A673 (cell line): ENCODE data around the gene CACNG5. TPM values are rescaled to one million over a fixed set of nuclear protein-coding genes. Genes with fewer than 3 reads are reported as not detected.

ENCODE experiments used
- BruUV-seq: library from RNA; stranded (reverse); fragments of 400-500 nt; replicated peaks from 2 replicates; lab custom pipeline; 2021; lab: Mats Ljungman, UMichigan
- CTCF ChIA-PET: fragments of 300-600 bp; sonication (Branson Sonifier 250); formaldehyde crosslinking; loops from one replicate; lab custom pipeline; 2022; ENCODE audit warnings: antibody characterized with exemption; lab: Charles Lee
- POLR2A ChIA-PET: fragments of 300-600 bp; sonication (Branson Sonifier 250); formaldehyde crosslinking; loops from one replicate; lab custom pipeline; 2022; ENCODE audit warnings: antibody characterized with exemption; ENCODE audit not compliant: low non-redundant PET; lab: Charles Lee
- DNase-seq: peaks from one replicate; pipeline ENCODE4 v3.0.0-alpha.2; 2015; ENCODE audit warnings: low spot score
- H3K27ac ChIP-seq: fragments of 200-600 bp; sonication (generic); 2 replicates; pipeline ENCODE4 v1.5.1; 2016; ENCODE audit warnings: mixed run types, low read depth, mild to moderate bottlenecking, mixed read lengths, antibody characterized with exemption, low read length; ENCODE audit not compliant: poor library complexity, severe bottlenecking
- H3K27me3 ChIP-seq: fragments of 200-600 bp; sonication (generic); replicated peaks from 2 replicates; pipeline ENCODE4 v1.6.1; 2017; ENCODE audit warnings: mixed run types, low read depth, mild to moderate bottlenecking, mixed read lengths, antibody characterized with exemption, low read length; ENCODE audit not compliant: insufficient read depth, poor library complexity
- H3K36me3 ChIP-seq: fragments of 200-600 bp; sonication (generic); 2 replicates; pipeline ENCODE4 v1.6.1; 2016; ENCODE audit warnings: mixed run types, mild to moderate bottlenecking, mixed read lengths, antibody characterized with exemption, low read length; ENCODE audit not compliant: insufficient read depth, poor library complexity, severe bottlenecking
- H3K4me1 ChIP-seq: fragments of 200-600 bp; sonication (generic); 2 replicates; pipeline ENCODE4 v1.6.1; 2017; ENCODE audit warnings: mixed run types, mild to moderate bottlenecking, mixed read lengths, antibody characterized with exemption, low read length; ENCODE audit not compliant: insufficient read depth, poor library complexity, severe bottlenecking
- H3K4me3 ChIP-seq: fragments of 200-600 bp; sonication (generic); 2 replicates; pipeline ENCODE4 v1.5.1; 2016; ENCODE audit warnings: low read depth, mixed run types, mild to moderate bottlenecking, mixed read lengths, low read length; ENCODE audit not compliant: poor library complexity, severe bottlenecking
- H3K9me3 ChIP-seq: fragments of 200-600 bp; sonication (generic); 2 replicates; pipeline ENCODE4 v1.6.1; 2016; ENCODE audit warnings: mixed run types, low read depth, mild to moderate bottlenecking, mixed read lengths, antibody characterized with exemption, low read length; ENCODE audit not compliant: poor library complexity, severe bottlenecking
- CTCF ChIP-seq: fragments of 300-800, 200-600 bp; sonication (generic); conservative IDR thresholded peaks from 2 replicates; pipeline ENCODE4 v1.5.1; 2017; ENCODE audit warnings: low read depth, mild to moderate bottlenecking, antibody characterized with exemption, low read length, moderate library complexity, mixed read lengths
- EZH2 ChIP-seq: fragments of 200-600 bp; sonication (generic); IDR thresholded peaks from 2 replicates; pipeline ENCODE4 v1.6.1; 2017; ENCODE audit warnings: borderline replicate concordance, low read depth, mild to moderate bottlenecking, mixed read lengths, antibody characterized with exemption, low read length; ENCODE audit not compliant: poor library complexity, severe bottlenecking
- intact Hi-C: fragments of 100-400 bp; cut with micrococcal nuclease; formaldehyde crosslinking; loops from one replicate; pipeline ENCODE4 v1.10.0; 2022; ENCODE audit not compliant: unreplicated experiment
- microRNA-seq: library from miRNA; unstranded; fragments of <30 nt; microRNA quantifications from one replicate; pipeline ENCODE4 v1.2.0, GENCODE V29; 2021
- total RNA-seq: library from RNA; stranded (reverse); gene quantifications from 2 replicates; pipeline ENCODE4 v1.2.3, GENCODE V29; 2021

CACNG5 gene
- total RNA-seq, 1 experiment from 2014 or later, result 0.88 TPM

- ChIA-PET POLR2A (no interaction called here), CTCF (no interaction called here)
- H3K27me3 ChIP-seq, result no peaks in the 10 kb centered on the region
- no peaks in the 10 kb centered on the region for H3K36me3 ChIP-seq
- no peak for TF ChIP-seq EZH2
- no peak for DNase-seq
- BruUV-seq, result no TSS peak
- intact Hi-C loops, result no loop called here
- H3K9me3 ChIP-seq, result no peaks in the 10 kb centered on the region
- H3K4me1 ChIP-seq, result no peaks in the 10 kb centered on the region
- H3K27ac ChIP-seq, result no peak overlapping the region
- H3K4me3 ChIP-seq, result no peak overlapping the region
Measured at GRCh38 chr17:66932311-66932710, 97.4 kb downstream of the CACNG5 start.

- H3K27me3 ChIP-seq, result no peaks in the 10 kb centered on the region
- POLR2A ChIA-PET, result no interaction called here
- BruUV-seq, result no TSS peak
- DNase-seq, result no peak
- intact Hi-C loops, result no loop called here
- H3K36me3 ChIP-seq, result no peaks in the 10 kb centered on the region
- H3K4me1 ChIP-seq, result peaks cover 2% of the 10 kb centered on the region
- no peak for TF ChIP-seq EZH2
- no peak for TF ChIP-seq CTCF
- CTCF ChIA-PET, result no interaction called here
- no peak overlapping the region for H3K4me3 ChIP-seq
- H3K27ac ChIP-seq, result no peak overlapping the region
- H3K9me3 ChIP-seq, result no peaks in the 10 kb centered on the region
Measured at GRCh38 chr17:66934040-66934439, 99.1 kb downstream of the CACNG5 start.

Small RNA genes lying within 50 kb of the gene (microRNA-seq; reads per million reads assigned to microRNA genes)
- gene MIR634, result not detected

Other genes starting within 250 kb of the CACNG5 start
- 9.7 and 9.9 TPM in 2 replicates for gene CACNG4, start 129.6 kb downstream of the CACNG5 start, total RNA-seq
- not detected in 2 replicates for gene CACNG1, start 209.4 kb downstream of the CACNG5 start, total RNA-seq